ENCODE data around the gene DMD. TPM values are rescaled to one million over a fixed set of nuclear protein-coding genes. Genes with fewer than 3 reads are reported as not detected.

DMD gene
- total RNA-seq, 2 experiments from 2014 or later, result 0.27 to 0.49 TPM

DNA sequence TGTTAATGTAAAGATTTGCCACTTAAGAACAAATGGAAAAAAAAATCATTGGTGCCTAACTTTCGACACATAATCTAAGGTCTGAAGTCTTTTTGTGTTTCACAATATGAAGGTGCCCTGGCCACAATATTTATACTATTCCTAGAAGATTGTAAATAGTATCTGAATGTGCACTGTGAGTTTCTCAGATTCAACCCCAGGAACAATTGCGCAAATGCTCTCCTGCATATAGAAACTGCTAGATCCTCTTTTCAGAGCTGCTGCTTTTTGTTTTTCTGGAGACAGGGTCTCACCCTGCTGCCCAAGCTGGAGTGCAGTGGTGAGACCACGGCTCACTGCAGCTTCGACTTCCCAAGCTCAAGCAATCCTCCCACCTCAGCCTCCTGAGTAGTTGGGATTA, 1659.4 kb downstream of the DMD start:
- ChIA-PET POLR2A (no interaction called here), CTCF (no interaction called here)
- no peaks in the 10 kb centered on the region for H3K36me3 Mint-ChIP-seq (ENCODE audit: low read depth)
- no peak overlapping the region for H3K27ac Mint-ChIP-seq
- H3K27me3 Mint-ChIP-seq, result no peaks in the 10 kb centered on the region
- DNase-seq, result no peak
- no peak overlapping the region for H3K4me3 Mint-ChIP-seq
- TF ChIP-seq, protein P1, sequence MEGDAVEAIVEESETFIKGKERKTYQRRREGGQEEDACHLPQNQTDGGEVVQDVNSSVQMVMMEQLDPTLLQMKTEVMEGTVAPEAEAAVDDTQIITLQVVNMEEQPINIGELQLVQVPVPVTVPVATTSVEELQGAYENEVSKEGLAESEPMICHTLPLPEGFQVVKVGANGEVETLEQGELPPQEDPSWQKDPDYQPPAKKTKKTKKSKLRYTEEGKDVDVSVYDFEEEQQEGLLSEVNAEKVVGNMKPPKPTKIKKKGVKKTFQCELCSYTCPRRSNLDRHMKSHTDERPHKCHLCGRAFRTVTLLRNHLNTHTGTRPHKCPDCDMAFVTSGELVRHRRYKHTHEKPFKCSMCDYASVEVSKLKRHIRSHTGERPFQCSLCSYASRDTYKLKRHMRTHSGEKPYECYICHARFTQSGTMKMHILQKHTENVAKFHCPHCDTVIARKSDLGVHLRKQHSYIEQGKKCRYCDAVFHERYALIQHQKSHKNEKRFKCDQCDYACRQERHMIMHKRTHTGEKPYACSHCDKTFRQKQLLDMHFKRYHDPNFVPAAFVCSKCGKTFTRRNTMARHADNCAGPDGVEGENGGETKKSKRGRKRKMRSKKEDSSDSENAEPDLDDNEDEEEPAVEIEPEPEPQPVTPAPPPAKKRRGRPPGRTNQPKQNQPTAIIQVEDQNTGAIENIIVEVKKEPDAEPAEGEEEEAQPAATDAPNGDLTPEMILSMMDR (IDR thresholded peaks at IDR 0.05), result no peak
- intact Hi-C loops (cut with micrococcal nuclease), result no loop called here
- H3K4me1 Mint-ChIP-seq (ENCODE audit: low read depth), result no peaks in the 10 kb centered on the region
- H3K9me3 Mint-ChIP-seq, result no peaks in the 10 kb centered on the region
- no peak for ATAC-seq

DNA sequence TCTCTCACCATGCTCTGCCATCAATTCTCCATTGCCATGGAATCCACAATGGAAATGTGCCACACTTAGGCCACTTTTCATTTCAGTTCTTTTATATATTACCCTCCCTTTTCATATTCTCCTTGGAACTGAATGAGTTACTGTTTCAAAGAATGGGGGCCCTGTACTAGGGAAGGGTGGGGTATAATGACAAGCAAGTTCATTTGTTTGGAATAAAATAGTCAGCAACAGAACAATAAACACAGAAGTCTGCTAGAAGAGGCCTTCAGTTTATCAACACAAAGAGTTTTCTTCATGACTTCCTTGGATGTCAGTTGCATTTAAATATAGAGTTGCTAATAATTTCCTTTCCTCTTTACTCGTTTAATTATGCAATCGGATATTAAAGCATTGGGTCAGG, 1661.2 kb downstream of the DMD start:
- no peaks in the 10 kb centered on the region for H3K36me3 Mint-ChIP-seq (ENCODE audit: low read depth)
- POLR2A ChIA-PET, result no interaction called here
- TF ChIP-seq, protein P1 (IDR thresholded peaks at IDR 0.05), result no peak

DNA sequence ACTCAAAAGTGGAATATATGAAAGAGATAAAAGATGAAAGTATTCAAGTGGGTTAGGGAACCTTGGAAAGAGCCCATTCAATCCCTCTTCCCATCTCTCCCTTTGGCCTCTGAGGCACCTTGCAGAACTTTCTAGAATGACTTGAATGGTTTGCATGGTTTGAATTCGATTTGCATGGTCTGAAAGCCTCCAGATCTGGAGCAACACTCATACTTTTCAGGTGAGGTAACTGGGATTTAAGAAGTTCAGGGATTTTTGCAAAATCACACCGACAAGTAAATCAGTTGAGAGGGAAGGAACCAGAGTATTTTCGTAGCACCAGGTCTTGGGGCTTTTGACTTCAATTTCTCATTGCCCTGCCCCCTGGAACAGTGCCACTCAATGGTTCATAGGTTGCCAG, 1663.5 kb downstream of the DMD start:
- TF ChIP-seq, protein P1 (IDR thresholded peaks at IDR 0.05), result no peak
- CTCF ChIA-PET, result no interaction called here
- Mint-ChIP-seq H3K36me3 (ENCODE audit: low read depth) (no peaks in the 10 kb centered on the region), H3K27me3 (no peaks in the 10 kb centered on the region), H3K4me1 (ENCODE audit: low read depth) (no peaks in the 10 kb centered on the region), H3K4me3 (no peak overlapping the region), H3K9me3 (no peaks in the 10 kb centered on the region), H3K27ac (no peak overlapping the region)
- intact Hi-C loops (cut with micrococcal nuclease), result no loop called here
- DNase-seq (no peak), ATAC-seq (no peak)
- POLR2A ChIA-PET, result interaction anchor here (0.6 kb wide), 1 partner anchor 23 kb away, joined by 3 read pairs; no protein-coding TSS in a partner anchor

More for the DNA sequence above, 1661.2 kb downstream of the DMD start:
- CTCF ChIA-PET, result no interaction called here
- DNase-seq, result no peak
- intact Hi-C loops (cut with micrococcal nuclease), result no loop called here
- Mint-ChIP-seq H3K9me3 (no peaks in the 10 kb centered on the region), H3K4me1 (ENCODE audit: low read depth) (no peaks in the 10 kb centered on the region), H3K4me3 (no peak overlapping the region), H3K27ac (no peak overlapping the region), H3K27me3 (no peaks in the 10 kb centered on the region)
- ATAC-seq, result no peak

DNA sequence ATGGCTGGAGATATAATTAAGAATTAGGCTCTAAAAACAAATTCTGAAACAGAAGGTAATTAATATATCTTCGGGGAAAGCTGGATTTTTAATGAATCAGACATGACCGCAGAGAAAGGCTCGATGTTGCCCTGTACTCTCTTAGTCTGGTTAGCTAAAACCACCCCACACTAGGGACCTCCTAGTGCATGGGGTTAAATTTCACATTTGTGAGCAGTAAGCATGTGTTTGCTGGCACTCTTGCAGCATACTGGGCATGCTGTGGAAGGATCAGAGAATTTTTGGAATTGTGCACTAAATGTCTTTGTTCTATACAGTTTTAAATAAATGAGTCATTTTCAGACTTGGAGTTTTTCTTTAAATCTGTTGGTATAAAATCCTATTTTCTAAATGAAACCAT, 1663.9 kb downstream of the DMD start:
- H3K27me3 Mint-ChIP-seq, result no peaks in the 10 kb centered on the region
- ChIA-PET CTCF (no interaction called here), POLR2A (no interaction called here)
- ATAC-seq, result no peak
- intact Hi-C loops (cut with micrococcal nuclease), result no loop called here
- TF ChIP-seq, protein P1 (IDR thresholded peaks at IDR 0.05), result no peak
- H3K4me3 Mint-ChIP-seq, result no peak overlapping the region
- no peaks in the 10 kb centered on the region for H3K36me3 Mint-ChIP-seq (ENCODE audit: low read depth)
- no peaks in the 10 kb centered on the region for H3K9me3 Mint-ChIP-seq
- H3K27ac Mint-ChIP-seq, result no peak overlapping the region
- no peaks in the 10 kb centered on the region for H3K4me1 Mint-ChIP-seq (ENCODE audit: low read depth)
- DNase-seq, result no peak

DNA sequence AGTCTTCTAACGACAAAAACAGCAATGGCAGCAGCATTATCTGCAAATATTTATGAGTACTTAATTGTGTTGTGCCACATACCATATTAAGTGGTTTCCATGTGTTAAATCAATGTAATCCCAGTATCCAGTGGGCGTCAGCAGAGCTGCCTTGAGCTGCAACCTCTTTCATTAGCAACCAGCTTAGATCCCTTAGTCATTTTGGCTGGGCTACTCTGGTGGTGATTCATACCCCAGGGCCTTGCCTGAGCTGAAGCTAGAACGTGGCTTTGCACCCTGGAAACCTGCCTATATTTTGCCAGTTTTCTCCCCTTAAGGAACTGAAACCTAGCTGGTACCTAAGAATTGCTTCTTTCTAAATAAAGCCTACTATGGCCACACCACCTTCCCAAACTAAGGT, 1665.2 kb downstream of the DMD start:
- CTCF ChIA-PET, result no interaction called here
- POLR2A ChIA-PET, result no interaction called here
- Mint-ChIP-seq H3K4me3 (no peak overlapping the region), H3K4me1 (ENCODE audit: low read depth) (no peaks in the 10 kb centered on the region), H3K27me3 (no peaks in the 10 kb centered on the region), H3K36me3 (ENCODE audit: low read depth) (no peaks in the 10 kb centered on the region), H3K27ac (no peak overlapping the region), H3K9me3 (no peaks in the 10 kb centered on the region)
- no peak for DNase-seq
- intact Hi-C loops (cut with micrococcal nuclease), result no loop called here
- ATAC-seq, result no peak
- TF ChIP-seq, protein P1 (IDR thresholded peaks at IDR 0.05), result no peak
